Measurements from ENCODE around the gene JAG2.

The JAG2 gene

GRCh38 chr14:105151084-105151837 is 17.3 kb downstream of the JAG2 start:
- DNase-seq (ENCODE audit: low read depth, low spot score), result no peak

DNA sequence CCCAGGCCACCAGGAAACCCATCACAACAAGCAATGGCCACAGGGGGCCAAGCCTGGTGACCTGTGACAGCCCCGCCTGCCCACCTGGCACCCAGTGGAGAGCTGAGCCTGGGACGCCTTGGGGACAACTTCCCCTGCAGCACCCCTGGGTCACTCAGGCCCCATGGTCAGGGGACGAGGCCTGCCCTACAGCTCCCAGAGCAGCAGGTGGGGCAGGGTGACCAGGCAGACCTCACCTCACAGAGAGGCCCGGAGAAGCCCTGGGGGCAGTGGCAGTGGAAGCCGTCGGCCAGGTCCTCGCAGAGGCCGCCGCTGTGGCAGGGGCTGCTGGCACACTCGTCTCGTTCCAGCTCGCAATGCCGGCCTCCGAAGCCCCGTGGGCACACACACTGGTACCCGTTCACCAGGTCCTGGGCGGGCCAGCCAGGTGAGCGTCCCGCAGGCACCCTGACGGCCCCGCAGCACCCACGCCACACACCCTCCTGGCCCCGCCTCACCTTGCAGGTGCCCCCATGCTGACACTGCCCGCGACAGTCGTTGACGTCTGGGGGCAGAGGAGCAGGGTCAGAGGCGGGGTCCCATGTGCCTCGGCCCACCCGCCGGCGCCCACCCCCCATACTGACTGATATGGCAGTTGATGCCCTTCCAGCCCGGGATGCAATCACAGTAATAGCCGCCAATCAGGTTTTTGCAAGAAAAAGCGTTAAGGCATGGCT is 18.1 kb downstream of the JAG2 start:
- no peak for DNase-seq (ENCODE audit: low read depth, low spot score)

- DNase-seq (ENCODE audit: low read depth, low spot score), result no peak
Measured at GRCh38 chr14:105150026-105150367, 18.6 kb downstream of the JAG2 start.

DNA sequence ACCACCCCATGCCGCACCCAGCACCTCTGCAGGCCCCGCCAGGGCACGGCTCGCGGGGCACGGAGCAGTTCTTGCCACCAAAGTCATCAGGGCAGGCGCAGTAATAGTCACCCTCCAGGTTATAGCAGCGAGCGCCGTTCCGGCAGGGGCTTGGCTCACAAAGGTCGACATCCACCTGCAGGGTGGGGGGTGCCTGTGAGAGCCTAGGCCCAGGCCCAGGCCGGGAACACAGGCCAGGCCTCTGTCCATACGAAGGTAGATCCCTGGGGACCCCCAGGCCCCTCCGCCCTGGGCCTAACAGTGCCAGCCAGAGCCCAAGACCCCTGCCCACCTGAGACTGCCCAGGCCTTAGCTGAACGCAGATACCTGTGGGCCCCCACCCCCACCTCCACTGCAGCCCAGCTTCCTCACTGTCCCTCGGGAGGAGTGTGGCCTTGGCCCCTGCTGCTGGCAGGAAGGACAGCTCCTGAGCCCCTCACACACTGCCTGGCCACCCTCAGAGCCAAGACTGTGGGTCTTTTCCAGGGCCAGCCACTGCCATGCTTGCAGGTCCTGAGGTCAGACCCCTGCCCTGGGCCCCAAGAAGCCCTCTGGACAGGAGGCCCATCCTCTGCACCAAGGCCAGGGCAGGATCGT is 19.3 kb downstream of the JAG2 start:
- no peak for DNase-seq (ENCODE audit: low read depth, low spot score)

GRCh38 chr14:105148604-105149145 is 19.9 kb downstream of the JAG2 start:
- DNase-seq (ENCODE audit: low read depth, low spot score), result no peak

DNA sequence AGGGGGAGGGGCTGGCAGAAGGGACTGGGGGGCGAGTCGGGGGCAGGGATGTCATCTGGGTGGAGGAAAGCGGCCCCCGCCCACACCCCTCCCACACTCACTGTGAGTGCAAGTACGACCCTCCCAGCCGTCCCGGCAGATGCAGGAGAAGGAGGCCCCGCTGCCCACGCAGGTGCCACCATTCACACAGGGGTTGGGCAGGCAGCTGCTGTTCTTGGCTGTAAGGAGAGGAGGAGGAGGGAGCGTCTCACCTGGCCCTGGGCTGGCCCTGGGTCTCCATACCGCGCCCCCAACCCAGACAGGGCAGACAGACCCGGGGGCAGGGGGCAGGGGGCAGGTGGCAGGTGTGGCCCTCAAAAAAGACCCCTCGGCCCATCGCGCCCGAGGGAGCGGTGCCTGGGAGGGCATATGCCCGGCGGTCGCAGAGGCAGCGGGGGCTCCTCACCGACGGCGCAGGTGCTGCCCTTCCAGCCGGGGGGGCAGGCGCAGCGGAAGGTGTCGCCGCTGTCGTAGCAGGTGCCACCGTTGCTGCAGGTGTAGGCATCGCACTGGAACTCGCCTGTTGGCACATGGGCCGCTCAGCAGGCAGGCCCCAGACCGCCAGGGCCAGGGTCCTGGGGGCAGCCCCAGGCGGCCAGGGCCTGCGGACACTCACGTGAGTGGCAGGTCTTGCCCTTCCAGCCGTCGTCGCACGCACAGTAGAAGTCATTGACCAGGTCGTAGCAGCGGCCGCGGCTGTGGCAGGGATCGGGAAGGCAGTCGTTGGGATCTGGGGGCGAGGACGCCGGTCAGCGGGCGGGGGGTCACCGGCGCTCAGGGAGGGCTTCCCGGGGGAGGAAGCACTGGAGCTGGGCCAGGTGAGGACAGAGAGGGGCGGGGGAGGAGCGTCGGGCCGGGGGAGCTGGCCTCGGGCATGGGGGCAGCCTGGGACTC is 20.6 kb downstream of the JAG2 start:
- DNase-seq (ENCODE audit: low read depth, low spot score), result no peak

- no peak for DNase-seq (ENCODE audit: low read depth, low spot score)
Measured at GRCh38 chr14:105146976-105147635, 21.5 kb downstream of the JAG2 start.

- DNase-seq (ENCODE audit: low read depth, low spot score), result no peak
Measured at GRCh38 chr14:105146181-105146975, 22.2 kb downstream of the JAG2 start.

- no peak for DNase-seq (ENCODE audit: low read depth, low spot score)
Measured at GRCh38 chr14:105145381-105146180, 23.0 kb downstream of the JAG2 start.

DNA sequence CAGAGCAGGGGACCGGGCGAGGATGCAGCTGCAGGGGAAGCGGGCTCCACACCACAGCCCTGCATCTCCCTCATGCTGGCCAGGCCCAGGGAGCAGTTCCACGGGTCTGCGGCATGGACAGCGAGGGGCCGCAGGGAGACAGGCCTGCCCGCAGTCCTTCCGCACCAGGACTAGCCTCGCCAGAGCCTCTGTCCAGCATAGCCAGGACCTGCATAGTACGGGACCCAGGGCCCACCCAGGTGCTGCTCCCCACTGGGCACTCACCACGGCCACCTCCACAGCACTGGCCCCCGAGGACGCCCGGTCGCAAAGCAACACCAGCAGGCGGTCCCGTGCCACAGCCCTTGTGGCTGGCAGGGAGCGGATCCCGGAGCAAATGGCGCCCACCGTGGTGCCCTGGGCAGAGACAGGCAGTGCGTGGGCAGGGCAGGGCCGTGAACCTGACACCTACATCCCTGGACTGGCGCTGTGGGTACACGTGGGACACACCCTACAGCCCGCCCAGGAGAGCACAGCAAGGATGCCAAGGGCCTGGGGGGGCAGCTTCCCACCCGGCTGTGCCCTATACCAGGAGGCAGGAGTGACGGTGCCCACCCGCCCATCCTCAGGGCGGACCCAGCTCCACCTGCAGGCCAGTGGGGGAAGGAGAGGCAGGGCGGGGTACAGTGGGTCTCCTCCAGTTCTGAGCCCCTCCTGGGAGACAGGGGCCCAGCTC is 23.8 kb downstream of the JAG2 start:
- DNase-seq (ENCODE audit: low read depth, low spot score), result no peak

DNA sequence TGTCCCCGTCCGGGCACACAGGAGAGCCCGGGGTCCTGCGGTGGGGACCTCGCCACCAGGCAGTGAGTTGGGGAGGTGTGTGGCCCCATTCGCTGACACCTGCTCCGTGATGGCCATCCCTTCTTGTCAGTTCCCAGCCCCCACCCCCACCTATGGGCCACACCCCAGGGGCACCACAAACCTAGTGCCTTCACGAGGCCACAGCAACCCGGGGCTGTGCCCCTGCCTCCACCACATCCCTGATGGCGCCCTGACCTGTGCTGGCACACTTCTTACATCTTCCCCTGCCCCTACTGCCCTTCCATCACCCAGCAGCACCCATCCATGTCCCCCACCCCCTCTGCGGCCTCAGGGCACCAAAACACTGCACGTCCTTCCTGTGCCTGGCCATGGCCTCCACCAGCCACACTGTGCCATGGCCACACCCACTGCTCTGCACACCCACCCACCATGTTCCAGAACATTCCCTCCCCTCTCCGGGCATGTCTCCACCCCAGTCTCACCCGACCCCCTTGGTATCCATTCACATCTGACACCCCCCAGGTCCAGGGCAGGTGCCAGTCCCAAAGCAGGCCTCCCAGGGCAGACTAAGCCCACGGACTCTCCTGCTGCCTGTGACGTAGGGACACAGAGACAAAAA is 24.4 kb downstream of the JAG2 start:
- DNase-seq (ENCODE audit: low read depth, low spot score), result no peak

DNA sequence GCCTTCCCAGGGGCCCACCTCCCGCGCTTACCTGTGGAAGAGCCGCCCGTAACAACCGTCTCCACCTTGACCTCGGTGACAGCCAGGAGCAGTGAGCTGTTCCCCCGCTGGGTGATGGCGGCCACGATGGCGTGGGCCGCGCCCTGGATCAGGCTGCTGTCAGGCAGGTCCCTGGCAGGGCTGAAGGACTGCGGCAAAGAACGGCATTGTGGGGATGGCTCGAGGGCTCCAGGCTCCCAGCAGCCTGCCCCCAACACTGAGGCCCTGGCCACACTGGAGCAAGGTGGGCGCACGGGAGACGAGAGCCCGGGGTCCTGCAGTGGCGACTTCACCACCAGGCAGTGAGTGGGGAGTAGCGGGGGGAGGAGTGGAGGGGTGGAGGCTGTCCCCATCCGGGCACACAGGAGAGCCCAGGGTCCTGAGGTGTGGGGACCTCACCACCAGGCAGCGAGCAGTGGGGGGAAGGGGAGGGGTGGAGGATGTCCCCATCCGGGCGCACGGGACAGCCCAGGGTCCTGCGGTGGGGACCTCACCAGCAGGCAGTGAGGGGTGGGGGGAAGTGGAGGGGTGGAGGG is 25.0 kb downstream of the JAG2 start:
- DNase-seq (ENCODE audit: low read depth, low spot score), result no peak

DNA sequence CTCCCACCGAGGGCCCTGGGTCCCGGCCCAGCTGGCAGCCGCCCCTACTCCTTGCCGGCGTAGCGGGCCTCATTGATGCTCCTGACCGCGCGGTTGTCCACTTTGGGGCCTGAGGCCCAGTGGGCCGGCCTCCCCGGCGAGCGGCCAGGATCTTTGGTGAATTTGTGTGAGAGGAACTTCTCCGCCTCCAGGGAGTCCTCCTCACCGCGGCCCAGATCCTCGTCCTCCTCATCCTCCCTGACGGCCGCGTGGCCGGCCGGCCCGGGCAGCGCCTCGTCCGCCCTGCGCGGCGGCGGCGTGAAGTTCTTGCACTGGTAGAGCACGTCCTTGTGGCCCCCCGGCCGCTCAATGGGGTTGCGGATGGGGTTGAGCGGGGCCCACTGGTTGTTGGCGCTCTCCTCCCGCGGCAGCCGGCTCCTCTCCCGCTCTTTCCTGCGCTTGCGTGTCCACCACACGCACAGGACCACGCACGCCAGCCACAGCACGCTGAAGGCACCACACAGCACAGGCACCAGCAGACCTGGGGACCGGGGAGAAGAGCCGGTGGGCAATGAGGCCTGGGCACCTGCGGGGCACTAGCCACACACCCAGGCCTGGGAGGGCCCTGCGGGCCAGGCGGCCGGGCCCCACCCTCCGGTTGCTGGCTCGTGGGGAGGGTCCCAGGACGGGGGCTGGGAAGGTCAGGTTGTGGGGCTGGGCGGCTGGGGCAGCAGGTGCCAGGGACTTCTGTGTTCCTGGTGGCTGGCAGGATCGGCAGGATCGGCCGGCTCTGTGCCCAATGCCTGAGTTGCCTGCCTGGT is 25.7 kb downstream of the JAG2 start:
- DNase-seq (ENCODE audit: low read depth, low spot score), result no peak

GRCh38 chr14:105141486-105142281 is 26.9 kb downstream of the JAG2 start:
- no peak for DNase-seq (ENCODE audit: low read depth, low spot score)

DNA sequence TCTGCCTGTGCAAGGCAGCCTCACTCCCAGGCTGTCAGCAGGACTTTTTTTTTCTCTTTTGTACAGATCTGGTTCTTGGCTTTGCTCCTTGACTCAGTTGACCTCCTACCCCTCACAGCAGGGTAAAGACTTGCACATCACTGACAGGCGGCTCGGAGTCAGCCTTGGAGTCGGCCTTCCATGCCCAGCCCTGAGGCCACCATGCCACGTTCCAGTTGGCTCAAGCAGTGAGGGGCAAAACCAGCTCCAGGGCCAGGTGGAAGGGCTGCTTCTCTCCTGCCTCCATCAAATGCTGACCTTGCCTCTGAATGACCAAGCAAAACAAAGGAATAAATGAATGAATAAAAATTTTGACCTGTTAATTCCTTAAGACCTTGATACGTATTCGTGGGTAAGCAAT is 27.6 kb downstream of the JAG2 start:
- no peak for DNase-seq (ENCODE audit: low read depth, low spot score)

GRCh38 chr14:105140581-105140980 is 28.0 kb downstream of the JAG2 start:
- no peak for DNase-seq (ENCODE audit: low read depth, low spot score)
